ENCODE data around the gene RRAGD. TPM values are rescaled to one million over a fixed set of nuclear protein-coding genes. Genes with fewer than 3 reads are reported as not detected.
"Not testable (repeated sequence)": the region's sequence is repeated elsewhere in the genome, so short reads cannot be mapped to it uniquely, and the experiment has no call there.

RRAGD gene
- total RNA-seq, 1 experiment from 2014 or later = 35.0 TPM

DNA sequence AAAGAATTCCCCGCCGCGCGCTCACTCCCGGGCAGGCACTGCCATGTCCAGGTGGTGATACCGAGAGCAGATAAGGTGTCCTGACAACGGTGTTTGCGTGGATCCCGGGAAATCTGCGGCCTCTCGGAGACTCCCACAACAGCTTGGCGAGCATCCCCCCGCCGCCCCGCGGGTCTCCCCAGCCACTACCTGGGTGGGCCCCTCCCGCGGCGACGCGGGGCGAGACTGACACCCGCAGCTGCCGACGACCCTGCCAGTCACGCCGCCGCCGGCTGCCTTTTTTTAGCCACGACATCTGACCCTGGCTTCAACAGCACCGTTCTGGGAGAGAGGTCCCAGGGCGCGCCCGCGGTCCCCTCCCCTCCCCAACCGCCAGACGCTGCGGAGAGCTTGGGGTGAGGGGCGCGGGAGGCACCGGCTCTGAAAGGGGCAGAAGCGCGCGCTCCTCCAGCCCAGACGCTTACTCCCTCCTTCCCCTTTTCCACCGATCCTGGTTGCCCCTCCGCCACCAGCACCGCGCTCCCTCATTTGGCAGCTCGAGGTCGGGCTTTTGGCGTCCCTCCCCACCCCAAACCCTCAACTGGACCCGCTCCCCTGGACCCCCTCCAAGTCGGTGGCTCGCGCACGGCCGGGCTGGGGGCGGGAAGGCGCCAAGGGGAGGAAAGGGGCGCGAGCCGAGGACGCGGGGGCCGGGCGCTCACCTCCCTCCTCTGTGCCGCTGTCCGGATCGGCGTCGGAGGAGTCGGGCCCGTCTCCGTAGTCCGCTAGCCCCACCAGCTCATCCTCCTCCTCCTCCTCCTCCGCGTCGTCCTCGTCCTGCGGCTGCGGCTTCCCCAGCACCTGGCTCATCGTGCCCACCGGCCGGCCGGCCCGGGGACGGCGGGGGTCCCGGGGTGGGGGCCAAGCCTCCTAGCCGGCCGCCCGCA is 665 bp downstream of the RRAGD start:
- DNase-seq (ENCODE audit: low spot score) = no peak

DNA sequence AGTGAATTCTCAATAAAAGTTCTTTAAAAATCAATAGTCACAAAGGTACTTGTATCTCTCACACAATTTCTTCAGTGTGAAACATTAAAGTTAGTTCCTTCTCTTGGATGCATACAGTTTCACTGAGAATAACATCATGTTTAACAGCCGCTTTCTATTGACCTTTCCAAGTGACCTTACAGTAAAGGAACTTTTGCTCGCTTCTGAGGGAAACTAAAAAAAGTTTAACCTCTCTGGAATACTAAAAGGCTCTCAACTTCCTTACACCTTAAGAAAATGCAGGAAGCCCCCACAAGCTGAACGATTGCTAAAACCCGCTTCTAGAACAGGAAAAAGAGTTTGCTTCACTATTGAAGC is 1.3 kb downstream of the RRAGD start:
- DNase-seq (ENCODE audit: low spot score) = no peak

DNA sequence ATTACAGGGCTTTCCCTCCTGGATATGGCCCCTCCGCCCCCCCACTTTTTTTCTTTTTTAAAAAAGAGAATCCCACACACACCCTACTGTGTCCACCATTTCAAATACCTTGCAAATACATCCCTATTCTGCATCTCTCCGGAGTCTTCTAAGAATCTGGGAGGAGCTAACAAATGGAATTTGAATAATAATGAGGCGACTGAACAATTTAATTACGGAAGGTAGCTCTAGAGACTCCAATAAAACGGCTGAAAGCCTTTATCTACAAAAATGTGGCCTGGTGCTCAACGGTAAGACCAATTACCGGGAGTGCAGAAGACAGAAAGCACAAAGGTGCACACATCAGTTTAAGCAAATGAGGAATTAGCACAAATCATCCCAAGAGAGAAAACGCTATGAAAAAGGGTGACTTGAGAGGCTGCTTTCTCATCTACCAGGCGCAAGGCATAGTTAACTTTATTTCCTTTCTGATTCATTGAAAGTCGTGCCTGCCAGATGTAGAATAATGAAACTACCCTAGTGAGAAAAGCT is 1.8 kb downstream of the RRAGD start:
- DNase-seq (ENCODE audit: low spot score) = no peak

DNA sequence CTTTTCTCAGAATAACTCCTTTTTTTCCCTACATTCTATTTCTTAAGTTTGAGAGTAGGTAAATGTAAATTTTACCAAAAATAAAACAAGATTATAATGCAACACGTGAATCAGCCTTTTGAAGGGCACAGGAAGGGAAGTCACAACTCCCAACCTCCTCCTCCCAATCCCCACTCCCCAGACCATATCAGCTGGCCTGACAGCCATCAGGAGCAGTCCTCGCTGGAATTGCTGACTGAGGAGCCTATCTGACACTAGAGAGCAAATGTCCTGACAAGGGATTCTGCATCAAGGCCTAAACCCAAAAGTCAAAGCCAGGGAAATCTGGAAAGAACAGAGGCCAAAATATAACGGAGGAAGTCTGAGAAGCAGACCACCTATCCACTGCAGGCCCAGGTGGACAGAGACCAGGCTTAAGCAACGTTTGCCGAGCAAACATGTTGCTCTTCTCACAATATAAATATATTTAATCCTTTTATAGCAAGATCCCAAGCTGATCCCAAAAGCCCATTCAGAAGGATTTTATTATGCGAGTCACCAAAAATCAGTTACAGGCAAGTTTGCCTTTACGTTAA is 2.5 kb downstream of the RRAGD start:
- no peak for DNase-seq (ENCODE audit: low spot score)

DNA sequence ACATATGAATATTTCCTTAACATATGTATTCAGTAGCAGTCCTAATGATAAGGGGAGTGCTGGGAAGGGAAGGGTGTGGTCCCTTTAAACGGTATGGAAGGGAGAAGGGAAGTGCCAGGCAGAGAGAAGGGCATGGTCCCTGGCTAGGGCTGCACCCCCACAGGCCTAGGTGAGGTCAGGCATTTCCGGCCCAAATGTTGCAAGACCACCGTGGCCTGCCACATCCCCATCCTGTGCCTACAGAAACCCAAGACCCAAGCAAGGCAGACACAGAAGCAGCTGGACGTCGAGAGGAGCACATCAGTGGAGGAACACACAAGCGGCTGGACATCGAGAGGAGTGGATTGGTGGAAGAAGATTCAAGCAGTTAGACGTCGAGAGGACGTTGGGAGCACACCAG is 5.9 kb downstream of the RRAGD start:
- no peak for DNase-seq (ENCODE audit: low spot score)

DNA sequence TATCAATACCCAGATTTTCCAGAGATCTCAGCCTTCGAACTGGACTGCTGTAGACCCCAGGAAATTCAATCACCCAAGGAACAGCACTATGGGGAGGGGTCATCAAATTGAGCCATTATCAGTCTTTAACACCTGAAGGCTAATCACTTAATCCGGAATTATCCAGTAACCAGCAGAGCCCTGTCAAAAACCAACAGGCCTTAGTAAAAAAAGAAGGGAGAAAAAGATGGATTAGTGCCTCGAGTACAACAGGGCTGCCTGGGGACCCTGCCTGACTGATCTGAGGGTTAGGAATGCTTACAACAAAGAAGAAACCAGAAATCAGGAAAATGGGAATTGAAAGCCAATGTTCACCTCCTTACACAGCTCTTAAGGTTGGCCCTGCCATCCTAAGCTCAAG is 7.6 kb downstream of the RRAGD start:
- DNase-seq (ENCODE audit: low spot score) = no peak

DNA sequence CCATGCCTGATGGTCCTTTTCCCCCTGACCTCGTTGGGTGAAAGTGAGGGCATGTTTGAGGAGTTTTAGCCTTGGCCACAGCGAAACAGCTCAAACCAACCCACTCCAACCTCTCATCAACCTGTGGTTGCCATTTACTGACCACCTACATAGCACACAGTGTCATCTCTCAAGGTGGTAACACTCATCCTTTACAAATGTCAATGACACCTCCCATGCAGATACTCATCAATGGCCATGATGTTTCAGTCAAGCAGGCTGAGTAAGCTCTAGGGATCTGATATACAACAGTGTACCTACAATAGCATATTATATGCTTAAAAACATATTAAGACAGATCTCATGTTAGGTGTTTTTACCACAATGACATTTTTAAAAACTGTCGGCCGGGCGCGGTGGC is 9.3 kb downstream of the RRAGD start:
- no peak for DNase-seq (ENCODE audit: low spot score)

DNA sequence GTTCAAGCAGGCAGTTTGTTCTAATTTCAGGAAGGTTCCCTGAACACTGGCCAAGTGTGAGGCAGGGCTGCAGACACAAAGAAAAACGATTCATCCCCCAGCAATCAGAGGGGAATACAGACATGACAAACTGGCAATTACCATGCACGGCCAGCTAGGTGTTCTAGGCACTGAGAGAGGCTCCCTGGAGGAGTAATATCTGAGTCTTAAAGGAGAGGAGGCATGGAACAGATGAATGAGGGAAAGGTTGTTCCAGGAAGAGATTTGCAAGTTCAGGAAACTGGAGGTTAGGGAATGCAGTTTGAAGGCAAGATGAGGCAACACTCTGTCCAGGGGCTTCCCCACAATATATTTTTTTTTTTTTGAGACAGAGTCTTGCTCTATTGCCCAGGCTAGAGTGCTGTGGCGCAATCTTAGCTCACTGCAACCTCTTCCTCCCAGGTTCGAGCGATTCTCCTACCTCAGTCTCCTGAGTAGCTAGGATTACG is 11.1 kb downstream of the RRAGD start:
- no peak for DNase-seq (ENCODE audit: low spot score)

DNA sequence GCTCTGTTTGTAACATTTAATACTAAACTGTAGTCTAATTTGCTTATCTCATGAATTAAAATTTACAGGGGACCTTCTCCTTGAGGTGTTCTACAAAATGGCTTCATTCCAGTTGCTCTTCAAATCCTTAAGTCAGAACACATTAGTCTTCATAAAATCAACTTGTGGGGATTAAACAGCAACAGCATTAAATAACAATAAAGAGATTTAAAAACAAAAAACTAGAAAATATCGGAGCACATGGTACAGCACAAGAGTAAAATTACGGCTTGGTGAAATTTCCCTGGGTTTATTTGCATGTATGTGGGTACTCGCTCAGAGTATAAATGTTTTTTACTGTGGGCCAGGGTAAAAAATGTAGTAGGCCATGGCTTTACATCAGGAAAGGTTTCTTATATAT is 12.0 kb downstream of the RRAGD start:
- no peak for DNase-seq (ENCODE audit: low spot score)

DNA sequence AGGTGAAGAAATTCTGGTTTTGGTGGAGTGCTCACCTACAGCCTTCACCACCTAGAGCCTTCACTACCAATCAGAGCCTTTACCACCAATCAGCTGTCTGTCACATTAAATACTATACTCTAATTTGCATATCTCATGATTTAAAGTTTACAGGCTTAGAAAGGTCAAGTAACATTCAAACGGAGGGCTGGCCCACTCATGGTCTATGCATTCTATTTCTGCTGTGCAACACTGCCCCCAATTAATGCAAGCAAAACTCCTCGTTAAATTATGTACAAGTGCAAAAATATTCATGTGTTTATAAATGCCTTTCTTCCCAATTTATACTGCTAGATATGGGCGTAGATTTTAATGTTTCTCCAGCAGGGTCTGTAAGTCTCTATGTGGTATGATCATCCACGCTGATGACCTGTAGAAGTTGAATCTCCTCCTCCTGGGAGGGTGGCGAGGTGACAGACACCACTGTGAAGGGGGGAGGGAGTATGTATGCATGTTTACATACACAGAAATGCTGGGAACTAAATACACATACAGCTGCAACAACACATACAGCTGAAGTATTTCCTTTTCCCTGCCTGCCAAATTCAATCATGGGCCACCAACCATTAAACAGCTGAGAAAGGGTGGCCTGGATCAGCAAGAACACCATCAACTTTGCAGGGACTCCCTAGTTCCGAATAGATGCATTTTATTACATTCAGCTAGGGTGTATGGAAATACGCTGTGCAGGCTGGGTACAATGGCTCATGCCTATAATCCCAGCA is 13.1 kb downstream of the RRAGD start:
- DNase-seq (ENCODE audit: low spot score) = no peak

DNA sequence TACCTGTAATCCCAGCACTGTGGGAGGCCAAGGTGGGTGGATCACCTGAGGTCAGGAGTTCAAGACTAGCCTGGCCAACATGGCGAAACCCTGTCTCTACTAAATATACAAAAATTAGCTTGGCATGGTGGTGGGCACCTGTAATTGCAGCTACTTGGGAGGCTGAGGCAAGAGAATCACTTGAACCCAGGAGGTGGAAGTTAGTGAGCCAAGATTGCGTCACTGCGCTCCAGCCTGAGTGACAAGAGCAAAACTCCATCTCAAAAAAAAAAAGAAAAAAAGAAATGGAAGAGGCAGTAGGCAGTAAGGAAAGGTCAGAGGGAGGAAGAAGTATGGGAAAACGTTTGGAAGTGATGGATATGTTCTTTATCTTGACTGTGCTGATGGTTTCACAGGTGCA is 14.2 kb downstream of the RRAGD start:
- not testable (repeated sequence) for DNase-seq (ENCODE audit: low spot score)

DNA sequence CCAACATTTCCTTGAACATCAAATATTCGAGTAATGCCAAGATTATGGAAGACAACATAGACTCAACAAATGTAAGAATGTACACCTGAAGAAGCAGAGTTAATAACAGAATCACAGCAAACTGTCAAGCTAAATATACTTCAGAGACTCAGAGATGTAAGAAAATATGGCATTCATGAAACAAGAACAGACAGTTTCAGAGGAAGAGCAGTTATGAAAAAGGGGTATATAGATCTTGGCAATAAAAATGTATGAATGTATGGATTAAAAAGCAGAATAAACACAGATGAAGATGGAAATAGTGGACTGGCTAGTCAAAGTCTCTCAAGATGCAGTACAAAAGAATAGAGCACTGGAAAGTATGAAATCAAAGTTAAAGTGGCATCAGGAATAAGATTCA is 18.4 kb downstream of the RRAGD start:
- no peak for DNase-seq (ENCODE audit: low spot score)

DNA sequence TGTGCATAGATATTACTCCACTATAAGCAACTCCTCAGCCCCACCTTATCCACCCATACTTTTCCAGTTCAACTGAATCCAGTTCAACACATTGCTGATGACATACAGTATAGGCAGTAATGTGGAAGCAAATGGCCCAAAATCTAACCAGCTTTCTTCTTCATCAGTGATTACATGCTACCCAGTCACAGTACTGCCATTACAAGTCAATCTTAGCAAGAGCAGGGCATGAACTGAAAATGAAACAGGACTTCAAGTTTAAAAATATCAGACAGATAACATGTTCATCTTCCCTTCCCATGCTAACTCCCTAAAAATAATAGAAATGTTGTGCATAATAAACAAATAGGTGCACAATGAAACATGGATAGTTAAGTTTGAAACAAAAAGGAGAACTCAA is 19.2 kb downstream of the RRAGD start:
- no peak for DNase-seq (ENCODE audit: low spot score)

DNA sequence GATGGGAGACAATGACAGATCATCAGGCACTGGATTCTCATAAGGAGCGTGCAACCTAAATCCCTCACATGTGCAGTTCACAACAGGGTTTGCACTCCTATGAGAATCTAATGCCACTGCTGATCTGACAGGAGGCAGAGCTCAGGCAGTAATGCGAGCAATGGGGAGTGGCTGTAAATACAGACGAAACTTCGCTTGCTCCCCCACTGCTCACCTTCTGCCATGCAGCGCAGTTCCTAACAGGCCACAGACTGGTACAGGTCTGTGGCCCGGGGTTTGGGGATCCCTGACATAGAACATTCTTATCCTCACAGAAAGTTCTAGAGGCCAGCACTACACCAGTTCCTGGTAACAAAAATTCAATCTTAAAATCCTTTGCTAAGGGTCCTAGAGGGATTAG is 23.2 kb downstream of the RRAGD start:
- no peak for DNase-seq (ENCODE audit: low spot score)

DNA sequence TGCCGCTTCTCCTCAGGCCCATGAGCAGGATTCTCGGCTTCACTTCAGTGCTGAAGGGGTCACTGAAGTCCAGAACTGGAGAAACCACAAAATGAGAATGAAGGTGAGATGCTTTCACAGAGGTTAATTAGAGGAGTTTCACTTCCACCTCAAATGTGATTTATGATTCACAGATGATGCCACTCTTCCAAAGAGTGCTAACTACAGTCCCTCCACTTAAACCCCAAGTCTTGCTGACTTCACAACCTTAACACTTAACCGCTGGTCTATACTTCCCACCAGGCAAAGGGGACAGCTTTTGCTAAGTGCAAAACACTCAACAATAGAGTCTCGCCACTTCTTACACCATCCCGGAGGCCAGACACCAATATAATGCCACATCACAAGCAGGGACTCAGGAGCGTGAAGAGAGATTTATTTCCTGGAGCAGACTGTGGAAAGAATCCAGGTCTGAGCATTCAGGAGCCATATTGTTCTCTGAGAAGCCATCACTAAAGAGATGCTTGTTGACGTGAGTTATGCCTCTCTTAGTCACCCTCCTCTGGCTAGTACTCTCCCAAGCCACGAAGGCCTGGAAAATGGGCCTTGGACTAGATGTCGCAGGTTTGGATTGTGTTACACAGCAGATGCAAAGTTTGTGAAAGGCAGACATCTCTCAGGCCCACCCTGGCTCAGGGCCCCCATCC is 24.4 kb downstream of the RRAGD start:
- no peak for DNase-seq (ENCODE audit: low spot score)

DNA sequence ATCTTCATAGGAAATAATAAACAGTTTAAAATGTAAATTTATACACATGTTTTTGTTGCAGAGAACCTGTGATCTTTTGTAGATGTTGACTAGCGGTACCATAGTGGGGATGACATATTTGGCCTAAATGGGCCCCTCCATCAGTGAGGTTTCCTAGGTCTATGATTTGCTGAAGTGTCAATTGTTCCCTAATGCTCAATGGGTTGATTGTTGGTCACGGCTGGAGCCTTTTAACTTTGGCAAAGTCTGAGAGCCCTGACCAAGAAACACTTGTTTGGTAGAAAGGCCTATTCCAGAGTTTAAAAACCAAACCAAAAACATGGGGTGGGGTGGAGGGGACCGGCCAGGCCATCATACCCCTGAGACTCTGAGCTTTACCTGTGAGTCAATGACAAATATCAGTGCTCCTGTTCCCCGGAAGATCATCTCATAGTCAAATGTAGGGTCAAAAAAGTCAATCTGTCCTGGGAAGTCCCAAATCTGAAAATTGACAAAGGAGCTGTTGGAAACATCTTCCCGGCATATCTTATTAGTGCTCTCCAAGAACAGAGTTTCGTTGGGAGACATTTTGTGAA is 25.1 kb downstream of the RRAGD start:
- no peak for DNase-seq (ENCODE audit: low spot score)

DNA sequence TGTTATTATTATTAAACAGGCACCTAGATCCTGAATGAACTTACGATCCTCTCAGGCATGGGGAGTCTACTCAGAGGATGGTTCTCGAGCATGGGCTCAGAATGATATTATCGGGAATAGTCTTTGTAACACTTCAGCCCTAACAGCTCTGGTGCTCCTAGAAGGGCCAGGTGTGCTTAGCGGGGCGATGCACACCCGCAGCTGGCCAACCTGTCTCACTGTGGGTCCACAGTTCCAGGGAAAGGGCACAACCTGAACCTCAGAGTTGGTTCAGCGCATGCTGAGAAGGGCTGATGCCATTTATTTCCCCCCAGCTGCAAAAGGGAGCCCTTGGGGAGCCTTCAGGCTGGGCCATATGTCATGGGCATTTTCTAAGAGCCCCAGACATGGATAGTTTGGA is 26.2 kb downstream of the RRAGD start:
- no peak for DNase-seq (ENCODE audit: low spot score)

DNA sequence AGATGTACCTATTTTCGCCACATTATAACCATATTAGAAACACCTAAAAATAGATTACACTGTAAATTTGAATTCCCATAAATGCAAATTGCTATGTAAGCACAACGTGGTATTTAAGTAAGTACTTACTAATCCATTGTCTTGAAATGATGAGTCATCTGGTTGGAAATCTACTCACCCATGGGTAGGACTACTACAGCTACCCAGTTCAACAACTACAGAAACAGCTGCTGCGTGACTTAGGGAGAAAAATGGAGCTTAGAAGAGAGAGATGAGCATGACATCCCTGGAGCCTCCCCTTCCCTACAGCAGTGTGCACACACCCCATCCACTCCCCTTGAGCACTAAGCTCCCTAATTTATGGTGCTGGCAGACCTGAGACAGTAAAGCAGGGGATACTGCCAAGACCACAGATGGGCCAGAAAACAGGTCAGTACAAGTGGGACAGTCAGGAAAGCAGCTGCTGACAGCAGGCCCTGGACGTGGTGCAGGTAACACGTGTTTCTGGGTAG is 26.9 kb downstream of the RRAGD start:
- peak; percentile 24 for DNase-seq (ENCODE audit: low spot score)

DNA sequence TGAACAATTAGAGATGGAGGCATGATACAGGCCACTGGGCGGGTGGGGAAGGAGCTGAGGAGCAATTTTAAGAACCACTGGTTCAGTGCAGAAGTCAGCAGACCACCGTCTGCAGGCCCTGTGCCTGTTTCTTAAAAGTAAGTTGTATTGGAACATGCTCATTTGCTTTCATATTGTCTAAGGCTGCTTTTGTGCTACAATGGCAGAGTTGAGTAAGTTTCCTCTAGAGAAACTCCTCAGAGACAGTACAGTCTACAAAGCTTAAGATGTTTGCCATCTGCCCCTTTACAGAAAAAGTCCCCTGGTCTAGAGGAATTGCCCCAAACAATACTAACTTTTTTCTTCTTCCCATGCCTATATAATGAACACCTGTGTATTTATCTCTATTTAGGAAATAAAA is 31.0 kb downstream of the RRAGD start:
- no peak for DNase-seq (ENCODE audit: low spot score)

DNA sequence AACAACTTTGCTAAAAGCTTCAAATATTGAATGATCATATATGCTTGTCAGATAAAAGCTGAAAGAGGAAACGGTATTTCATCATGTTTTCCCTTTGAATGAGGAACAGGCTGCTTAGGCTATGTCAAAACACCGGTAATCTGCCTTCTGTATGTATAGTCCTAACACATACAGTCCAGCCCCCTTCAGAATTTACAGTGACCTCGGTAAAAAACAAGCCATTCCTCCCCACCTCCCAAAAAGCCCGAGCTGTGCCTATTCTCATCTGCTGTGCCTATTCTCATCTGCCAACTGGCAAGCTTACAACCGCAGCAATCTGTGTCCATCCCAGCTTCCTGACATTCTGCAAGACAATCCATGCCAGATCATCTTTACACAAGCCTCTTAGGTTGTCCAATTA is 32.8 kb downstream of the RRAGD start:
- DNase-seq (ENCODE audit: low spot score) = no peak

DNA sequence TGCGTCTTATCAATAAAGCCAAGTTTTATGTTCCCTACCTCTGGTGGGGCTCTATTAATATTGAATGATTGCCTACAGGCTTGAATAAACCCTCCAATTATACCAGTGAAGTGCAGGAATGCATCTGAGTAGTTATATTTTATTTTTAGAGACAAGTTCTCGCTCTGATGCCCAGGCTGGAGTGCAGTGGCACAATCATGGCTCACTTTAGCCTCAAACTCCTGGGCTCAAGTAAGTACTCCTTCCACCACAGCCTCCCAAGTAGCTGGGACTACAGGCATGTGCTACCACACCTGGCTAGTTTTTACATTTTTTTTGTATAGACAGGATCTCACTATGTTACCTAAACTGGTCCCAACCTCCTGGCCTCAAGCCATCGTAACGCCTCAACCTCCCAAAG is 33.4 kb downstream of the RRAGD start:
- DNase-seq (ENCODE audit: low spot score) = no peak

Measured in H4 (cell line).